ENCODE results near the gene ITPK1. TPM values are rescaled to one million over a fixed set of nuclear protein-coding genes. Genes with fewer than 3 reads are reported as not detected.

The ITPK1 gene
- total RNA-seq, 2 donors from 2014 or later: 77.1 to 118 TPM

- H3K4me3 ChIP-seq: no peak overlapping the region
- H3K27me3 ChIP-seq (replicated peaks; ENCODE audit: insufficient read depth): no peaks in the 10 kb centered on the region
- peaks cover 7% of the 10 kb centered on the region for H3K4me1 ChIP-seq (replicated peaks)
- TF ChIP-seq POLR2AphosphoS5 (IDR thresholded peaks at IDR 0.05): no peak
- TF ChIP-seq POLR2A (IDR thresholded peaks at IDR 0.05): no peak
- no peak for TF ChIP-seq CTCF (IDR thresholded peaks at IDR 0.05)
- DNase-seq (ENCODE audit: low spot score): no peak
- H3K9me3 ChIP-seq: no peaks in the 10 kb centered on the region
- intact Hi-C loops (cut with DNase I): loop anchor here (5.0 kb wide), 1 partner anchor 51 kb away; no protein-coding TSS in a partner anchor
- H3K27ac ChIP-seq: no peak overlapping the region
- H3K36me3 ChIP-seq: no peaks in the 10 kb centered on the region
- WGBS: 92% methylated on average over 4 of the region's 4 CpGs
Observed at GRCh38 chr14:93061380-93062012, 54.2 kb downstream of the ITPK1 start.

- Histone ChIP-seq H3K4me1 (replicated peaks) (peaks cover 10% of the 10 kb centered on the region), H3K27ac (no peak overlapping the region), H3K27me3 (replicated peaks; ENCODE audit: insufficient read depth) (no peaks in the 10 kb centered on the region), H3K36me3 (no peaks in the 10 kb centered on the region), H3K4me3 (no peak overlapping the region), H3K9me3 (no peaks in the 10 kb centered on the region)
- no peak for TF ChIP-seq CTCF (IDR thresholded peaks at IDR 0.05)
- TF ChIP-seq POLR2A (IDR thresholded peaks at IDR 0.05): no peak
- TF ChIP-seq POLR2AphosphoS5 (IDR thresholded peaks at IDR 0.05): no peak
- intact Hi-C loops (cut with DNase I): loop anchor here (5.0 kb wide), 1 partner anchor 51 kb away; no protein-coding TSS in a partner anchor
- 100% methylated on average over 1 of the region's 1 CpG for WGBS
- DNase-seq (ENCODE audit: low spot score): no peak
Observed at GRCh38 chr14:93060841-93061240, 54.9 kb downstream of the ITPK1 start.

- Histone ChIP-seq H3K27ac (no peak overlapping the region), H3K4me1 (replicated peaks) (peaks cover 14% of the 10 kb centered on the region), H3K4me3 (no peak overlapping the region), H3K9me3 (no peaks in the 10 kb centered on the region), H3K27me3 (replicated peaks; ENCODE audit: insufficient read depth) (no peaks in the 10 kb centered on the region), H3K36me3 (no peaks in the 10 kb centered on the region)
- 60% methylated on average over 9 of the region's 9 CpGs for WGBS
- no peak for DNase-seq (ENCODE audit: low spot score)
- intact Hi-C loops (cut with DNase I): loop anchor here (5.0 kb wide), 1 partner anchor 52 kb away; no protein-coding TSS in a partner anchor
- TF ChIP-seq POLR2A (IDR thresholded peaks at IDR 0.05) (no peak), POLR2AphosphoS5 (IDR thresholded peaks at IDR 0.05) (no peak), CTCF (IDR thresholded peaks at IDR 0.05) (no peak)
Observed at GRCh38 chr14:93059917-93060545, 55.7 kb downstream of the ITPK1 start.

GRCh38 chr14:93059260-93059659, 56.5 kb downstream of the ITPK1 start:
- 82% methylated on average over 16 of the region's 16 CpGs for WGBS
- H3K9me3 ChIP-seq: no peaks in the 10 kb centered on the region
- no peak overlapping the region for H3K27ac ChIP-seq
- peaks cover 10% of the 10 kb centered on the region for H3K4me1 ChIP-seq (replicated peaks)
- TF ChIP-seq POLR2A (IDR thresholded peaks at IDR 0.05) (no peak), POLR2AphosphoS5 (IDR thresholded peaks at IDR 0.05) (no peak), CTCF (IDR thresholded peaks at IDR 0.05) (no peak)
- H3K27me3 ChIP-seq (replicated peaks; ENCODE audit: insufficient read depth): no peaks in the 10 kb centered on the region
- no peak overlapping the region for H3K4me3 ChIP-seq
- H3K36me3 ChIP-seq: no peaks in the 10 kb centered on the region
- intact Hi-C loops (cut with DNase I): no loop called here
- no peak for DNase-seq (ENCODE audit: low spot score)

Measured in prostate gland (tissue), 2 donors.